Pons (tissue), 1 donor: Measurements from ENCODE around the gene TNFRSF25.

Experiments
- DNase-seq: peaks from one replicate; pipeline ENCODE4 v3.0.0-alpha.2; 2016; ENCODE audit warnings: low spot score

The TNFRSF25 gene, protein sequence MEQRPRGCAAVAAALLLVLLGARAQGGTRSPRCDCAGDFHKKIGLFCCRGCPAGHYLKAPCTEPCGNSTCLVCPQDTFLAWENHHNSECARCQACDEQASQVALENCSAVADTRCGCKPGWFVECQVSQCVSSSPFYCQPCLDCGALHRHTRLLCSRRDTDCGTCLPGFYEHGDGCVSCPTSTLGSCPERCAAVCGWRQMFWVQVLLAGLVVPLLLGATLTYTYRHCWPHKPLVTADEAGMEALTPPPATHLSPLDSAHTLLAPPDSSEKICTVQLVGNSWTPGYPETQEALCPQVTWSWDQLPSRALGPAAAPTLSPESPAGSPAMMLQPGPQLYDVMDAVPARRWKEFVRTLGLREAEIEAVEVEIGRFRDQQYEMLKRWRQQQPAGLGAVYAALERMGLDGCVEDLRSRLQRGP

DNA sequence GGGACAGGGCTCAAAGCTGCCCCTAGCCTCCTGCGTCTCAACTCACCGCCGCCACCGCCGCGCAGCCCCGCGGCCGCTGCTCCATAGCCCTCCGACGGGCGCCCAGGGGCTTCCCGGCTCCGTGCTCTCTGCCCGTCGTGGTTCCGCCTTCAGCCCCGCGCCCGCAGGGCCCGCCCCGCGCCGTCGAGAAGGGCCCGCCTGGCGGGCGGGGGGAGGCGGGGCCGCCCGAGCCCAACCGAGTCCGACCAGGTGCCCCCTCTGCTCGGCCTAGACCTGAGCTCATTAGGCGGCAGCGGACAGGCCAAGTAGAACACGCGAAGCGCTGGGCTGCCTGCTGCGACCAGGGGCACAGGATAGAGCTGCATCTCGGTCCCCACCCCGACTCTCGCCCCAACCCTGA, at the start of gene TNFRSF25:
TSS of gene TNFRSF25 (minus strand) at position 151 of the 400 bp plus-strand sequence. CDS start at position 85, 66 bp downstream.
- DNase-seq, result no peak

DNA sequence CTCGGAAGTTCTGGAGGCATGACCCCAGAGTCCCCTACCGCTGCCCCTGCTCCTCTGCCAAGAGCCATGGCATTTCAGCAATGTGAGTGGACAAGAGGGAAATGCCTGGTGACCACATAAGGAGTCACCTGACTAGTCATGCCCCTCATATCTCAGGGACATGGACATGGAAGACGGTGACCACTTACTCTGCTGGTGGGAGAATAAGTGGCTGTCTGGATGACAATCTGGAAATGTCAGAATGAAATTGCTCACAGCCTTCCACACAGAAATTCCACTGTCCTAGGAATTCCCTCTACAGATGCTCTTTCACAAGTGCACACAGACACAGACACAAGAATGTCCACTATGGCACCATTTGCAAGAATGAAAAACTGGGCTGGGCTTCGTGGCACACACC, 49.8 kb upstream of the TNFRSF25 start:
- no peak for DNase-seq

DNA sequence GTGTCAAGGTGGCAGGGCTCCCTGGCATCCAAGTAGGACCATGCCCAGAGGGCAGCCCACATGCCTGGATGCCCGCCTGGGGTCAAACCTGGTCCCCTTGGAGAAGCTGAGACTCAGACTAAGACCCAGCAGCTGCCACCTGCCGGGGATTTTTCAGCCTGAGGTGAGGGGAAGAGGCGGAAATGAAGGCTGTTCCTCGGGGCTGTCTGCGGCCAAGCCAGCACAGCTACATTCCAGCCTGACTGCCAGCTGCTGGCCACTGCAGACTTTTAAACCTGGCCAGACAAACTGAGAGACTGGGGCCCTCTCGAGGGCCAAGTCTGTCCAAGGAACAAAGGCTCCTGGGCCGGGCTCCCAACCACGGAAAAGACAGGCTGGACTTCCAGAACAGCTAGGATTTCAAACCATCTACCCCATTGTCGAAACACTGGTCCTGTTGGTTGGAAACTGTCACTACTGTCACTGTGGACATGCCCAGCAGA, 47.4 kb upstream of the TNFRSF25 start:
- DNase-seq, result no peak

DNA sequence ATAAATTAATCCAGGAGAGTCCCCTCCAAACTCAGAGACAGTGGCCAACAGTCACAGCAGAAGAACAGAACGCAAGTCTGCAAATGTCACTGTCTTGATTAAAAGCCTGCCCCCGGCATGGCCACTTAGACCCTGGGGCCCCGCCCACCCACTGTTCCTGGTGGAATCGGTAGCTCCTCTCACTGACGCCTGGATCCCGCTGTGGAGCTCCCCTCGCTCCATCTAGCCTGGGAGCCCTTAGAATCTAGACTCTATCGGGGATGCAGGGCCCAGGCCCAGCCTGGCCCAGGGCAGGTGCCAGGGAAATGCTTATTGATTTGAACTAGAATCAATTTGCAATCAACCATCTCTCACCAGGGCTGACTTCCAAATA, 46.9 kb upstream of the TNFRSF25 start:
- DNase-seq, result no peak

DNA sequence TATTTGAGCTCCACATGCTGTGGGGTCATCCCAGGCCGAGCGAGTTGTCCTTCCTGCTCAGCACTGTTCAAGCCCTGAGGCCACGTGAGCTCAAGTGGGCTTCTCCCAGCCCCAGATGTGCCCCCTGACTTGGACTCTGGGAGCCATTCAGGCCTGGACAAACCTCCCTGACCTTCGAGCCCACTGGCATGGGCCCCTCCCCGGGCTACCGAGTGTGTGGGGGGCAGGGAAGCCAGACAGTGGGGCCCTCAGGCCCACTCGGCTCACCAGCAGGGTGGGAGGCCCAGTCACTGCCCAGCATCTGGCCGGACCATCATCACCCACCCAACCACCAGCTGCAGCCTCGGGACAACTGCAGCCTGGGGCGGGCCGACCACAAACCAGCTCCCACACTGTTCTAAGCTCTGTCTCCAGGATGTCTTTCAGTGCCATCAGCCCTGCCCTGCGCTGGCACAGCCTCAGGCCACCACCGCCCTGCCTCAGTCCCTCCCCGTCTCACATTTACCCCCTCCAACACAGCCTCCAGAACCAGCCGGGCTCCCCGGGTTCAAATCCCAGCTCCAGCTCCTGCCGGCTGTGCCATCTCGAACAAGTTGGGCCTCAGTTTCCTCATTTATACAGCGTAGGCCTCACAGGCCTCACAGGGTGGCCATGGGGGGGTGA, 46.4 kb upstream of the TNFRSF25 start:
- DNase-seq, result no peak

DNA sequence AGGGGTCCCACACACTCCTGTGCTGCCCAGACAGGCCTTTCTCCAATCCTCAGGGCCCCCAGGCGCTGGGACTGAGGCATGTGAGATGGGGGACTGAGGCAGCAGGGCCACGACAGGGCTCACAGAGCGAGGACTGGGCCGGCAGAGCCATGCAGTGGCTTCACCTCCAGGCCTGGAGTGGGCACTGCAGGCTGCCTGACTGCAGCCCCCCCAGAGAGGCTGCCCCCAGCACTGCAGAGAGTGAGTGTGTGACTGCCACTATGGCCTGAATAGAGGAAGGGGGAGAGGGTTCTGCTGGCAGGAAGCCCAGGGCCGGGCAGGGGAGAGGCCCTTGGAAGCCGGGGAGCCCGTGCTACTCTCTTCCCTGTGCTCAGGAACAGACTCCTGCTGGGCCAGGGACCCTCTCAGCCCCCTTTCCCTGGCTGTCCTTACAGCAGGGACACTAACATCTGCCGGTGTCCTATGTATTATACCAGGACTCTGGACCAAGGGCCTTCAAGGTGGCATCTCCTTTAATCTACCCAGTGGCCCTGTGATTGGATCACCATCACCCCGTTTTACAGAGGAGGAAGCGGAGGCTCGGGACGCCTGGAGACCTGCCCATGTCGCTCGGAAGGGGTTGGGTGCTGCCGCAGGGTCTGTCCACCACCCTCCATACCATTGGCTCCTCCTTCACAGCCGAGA, 45.7 kb upstream of the TNFRSF25 start:
- no peak for DNase-seq

DNA sequence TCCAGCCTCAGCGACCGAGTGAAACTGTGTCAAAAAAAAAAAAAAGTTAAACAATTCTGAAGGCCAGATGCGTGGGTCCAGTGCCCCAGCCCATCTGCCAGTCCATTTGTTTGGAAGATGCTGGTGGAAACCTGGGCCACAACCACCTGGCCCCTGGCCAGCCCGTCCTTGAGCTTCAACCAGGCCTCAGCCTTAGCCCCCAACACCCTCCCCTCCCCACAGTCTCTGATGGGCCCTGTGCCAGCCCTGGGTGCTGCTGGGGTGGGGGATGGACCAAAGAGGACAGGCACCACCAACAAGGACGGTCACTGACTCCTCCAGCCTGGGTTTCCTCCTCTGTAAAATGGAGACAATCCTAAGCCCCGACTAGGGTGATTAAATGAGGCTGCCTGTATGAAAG, 45.1 kb upstream of the TNFRSF25 start:
- DNase-seq, result no peak

DNA sequence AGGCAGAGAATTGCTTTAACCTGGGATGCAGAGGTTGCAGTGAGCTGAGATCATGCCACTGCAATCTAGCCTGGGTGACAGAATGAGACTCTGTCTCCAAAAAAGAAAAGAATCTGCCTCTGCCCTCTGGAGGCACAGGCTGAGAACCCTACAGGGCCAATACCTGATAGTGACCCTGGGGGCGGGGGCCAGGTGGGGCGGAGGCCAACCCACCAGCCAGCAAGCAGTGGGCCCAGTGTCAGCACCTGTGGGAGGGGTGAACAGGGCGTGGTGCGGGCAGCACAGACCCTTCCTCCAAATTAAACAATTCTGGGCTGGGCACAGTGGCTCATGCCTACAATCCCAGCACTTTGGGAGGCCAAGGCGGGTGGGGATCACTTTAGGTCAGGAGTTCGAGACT, 44.5 kb upstream of the TNFRSF25 start:
- no peak for DNase-seq

DNA sequence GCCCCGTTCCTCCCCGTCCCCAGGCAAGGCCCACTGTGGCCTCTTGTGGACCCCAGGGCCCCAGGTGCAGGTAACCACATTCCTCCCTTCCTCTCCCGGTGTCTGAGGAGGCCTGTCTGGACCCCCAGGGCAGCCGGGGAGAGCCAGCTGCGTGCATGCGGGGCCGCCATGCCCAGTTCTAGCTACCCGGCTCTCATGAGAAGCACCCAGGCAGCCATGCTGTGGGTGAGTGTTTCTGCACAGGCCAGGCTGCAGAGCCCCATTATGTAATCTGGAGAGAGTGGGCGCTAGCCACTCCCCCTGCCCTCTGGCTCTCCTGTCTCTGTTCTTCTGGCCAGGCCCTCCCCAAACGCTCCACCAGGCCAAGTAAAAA, 43.9 kb upstream of the TNFRSF25 start:
- DNase-seq, result peak; percentile 22

DNA sequence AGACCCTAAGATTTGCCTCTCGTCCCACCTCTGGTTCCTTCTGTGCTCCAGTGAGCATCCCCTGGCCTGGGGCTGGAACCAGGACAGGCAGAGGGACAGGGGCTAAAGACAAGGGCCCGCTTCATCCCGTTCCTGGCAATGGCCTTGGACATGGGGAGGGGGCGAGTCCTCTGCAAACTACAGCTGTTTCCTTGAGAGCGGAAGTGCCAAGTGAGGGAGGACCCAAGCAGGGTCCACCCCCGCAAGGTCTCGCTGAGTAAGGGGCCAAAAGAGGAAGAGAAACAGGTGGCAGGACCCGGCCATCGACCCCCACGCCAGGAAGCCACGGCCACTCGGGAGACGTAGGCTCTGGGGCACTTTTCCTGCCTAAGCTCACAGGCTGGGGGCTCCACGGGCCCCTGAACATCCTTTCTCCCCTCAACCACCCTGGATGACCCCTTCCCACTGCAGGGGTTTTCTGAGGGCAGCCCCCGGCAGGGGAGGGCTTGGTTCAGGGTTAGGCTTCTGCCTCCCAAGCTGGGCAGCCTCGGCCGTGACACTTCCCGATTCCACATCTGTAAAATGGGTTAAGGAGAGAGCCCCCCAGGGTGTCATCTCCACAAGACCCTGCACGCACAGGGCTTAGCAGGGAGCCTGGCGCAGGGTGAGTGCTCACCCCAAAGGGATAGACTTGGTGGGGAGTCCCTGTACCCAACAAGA, 43.4 kb upstream of the TNFRSF25 start:
- no peak for DNase-seq

DNA sequence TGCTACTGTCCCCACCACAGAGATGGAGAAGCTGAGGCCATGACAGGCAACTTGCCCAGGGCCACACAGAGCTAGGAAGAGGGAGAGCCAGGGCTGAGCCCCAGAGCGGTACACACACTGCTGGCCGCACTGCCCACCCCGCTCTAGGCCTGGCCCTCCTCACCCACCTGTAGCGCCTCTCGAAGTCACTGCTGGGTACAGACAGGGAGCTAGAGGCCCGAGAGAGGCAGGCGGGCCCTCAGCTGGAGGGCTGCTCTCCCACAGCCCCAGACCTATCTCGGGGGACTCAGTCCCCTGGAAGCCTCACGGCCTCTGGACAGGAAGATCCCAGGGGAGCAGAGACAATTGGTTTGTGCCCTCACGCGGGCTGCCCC, 42.8 kb upstream of the TNFRSF25 start:
- DNase-seq, result no peak

DNA sequence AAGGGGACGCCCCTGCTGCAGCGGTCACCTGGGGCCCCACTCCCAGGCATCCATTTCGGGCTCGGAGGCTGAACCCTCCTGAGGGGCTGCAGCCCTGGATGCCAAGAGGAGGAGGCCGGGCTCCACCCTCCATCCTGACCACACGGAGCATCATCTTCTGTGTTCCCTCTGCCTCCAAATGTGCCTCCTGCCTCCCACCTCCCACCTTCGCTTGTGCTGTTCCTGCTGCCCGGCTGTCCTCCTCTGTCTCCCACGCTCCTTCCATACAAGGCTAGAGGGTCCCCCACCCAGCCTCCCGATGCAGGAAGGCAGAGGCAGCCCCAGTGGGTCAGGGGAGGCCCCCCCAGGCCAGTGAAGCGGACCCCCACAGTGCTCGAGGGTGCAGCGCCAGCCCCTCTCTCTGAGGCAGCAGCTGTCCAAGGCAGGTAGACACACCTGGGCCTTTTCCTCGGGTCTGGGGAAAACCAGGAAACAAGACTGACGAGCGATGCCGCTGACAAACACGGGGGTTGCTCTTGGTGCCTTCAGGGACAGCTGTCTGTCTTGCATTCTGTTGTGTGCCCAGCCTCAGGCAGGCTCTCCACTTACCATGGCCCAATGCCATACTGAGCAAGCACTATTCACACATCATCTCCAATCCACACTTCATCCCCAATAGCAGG, 42.3 kb upstream of the TNFRSF25 start:
- no peak for DNase-seq

DNA sequence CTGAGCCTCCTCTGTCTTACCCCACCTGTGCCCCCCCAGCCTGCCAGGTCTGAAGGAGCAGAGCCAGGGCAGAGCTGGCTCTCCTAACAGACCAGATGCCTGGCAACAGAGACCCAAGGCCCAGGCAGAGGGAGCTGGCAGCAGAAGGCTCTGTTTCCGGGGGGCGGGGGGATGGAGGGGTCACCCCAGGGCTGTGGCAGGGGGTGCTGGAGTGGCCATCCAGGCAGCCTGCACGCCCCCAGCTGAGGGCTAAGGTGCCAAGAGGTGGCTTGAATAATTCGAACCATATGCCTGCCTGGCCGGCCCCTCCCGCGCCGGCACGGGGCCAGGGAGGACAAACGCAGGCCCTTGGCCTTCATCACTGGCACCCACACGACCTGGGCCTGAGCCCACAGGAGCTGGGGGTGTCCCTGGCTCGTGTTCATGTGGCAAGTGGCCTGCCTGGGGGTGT, 41.5 kb upstream of the TNFRSF25 start:
- DNase-seq, result no peak

DNA sequence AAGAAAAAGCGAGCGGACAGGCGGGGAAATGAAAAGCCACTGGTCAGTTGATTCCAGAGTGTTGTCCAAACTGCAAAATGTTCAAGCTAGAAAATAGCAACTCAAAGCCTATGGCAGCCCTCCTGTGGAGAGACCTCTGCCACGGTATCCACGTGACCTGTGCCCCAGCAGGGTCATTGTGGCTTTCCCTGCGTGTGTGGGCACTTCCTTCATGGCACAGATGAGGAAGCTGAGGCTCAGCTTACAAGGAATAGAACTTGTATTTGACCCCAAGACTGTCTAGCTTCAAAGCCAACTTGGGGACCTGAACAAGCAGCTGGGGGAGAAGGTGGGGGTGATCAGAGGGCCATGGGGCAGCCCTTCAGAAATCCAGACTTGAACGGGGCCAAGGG, 41.1 kb upstream of the TNFRSF25 start:
- peak; percentile 39 for DNase-seq

DNA sequence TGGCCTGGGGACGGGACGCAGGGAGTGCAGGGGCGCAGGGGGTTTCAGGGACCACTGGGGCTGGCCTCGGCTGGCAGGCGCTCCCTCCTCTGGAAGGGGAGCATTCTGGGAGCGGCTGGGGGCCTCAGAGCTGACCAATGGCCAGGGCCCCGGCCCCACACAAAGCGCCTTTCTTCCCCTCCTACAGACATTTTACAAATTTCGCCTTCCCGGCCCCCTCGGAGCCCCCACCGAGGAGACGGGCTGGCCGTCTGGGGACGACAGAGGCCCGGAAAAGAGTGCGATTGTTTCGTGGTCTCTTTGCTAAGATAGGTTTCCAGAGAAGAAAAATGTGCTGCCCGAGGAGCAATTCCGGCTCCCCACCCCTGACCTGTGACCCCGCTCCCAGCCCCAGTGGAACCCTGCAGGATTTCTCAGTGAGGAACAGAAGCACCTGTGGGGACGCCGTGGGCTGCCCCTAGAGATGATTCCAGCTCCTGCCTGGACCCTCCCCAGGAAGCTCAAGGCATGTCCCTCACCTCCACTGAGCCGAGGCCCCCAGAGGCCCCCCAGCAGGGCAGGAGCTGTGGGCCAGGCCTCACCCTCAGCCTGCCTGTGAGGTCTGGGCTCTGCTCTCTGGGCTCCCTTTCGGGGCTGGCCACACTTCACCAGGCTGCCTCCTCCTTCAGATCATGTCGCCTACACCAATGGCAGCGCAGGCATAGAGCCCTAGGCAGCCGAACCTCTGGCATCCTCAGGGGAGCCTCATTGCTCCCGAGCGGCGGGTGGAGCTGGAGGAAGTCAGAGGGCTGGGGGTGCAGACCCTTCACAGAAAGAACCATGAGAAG, 40.5 kb upstream of the TNFRSF25 start:
- DNase-seq, result no peak

DNA sequence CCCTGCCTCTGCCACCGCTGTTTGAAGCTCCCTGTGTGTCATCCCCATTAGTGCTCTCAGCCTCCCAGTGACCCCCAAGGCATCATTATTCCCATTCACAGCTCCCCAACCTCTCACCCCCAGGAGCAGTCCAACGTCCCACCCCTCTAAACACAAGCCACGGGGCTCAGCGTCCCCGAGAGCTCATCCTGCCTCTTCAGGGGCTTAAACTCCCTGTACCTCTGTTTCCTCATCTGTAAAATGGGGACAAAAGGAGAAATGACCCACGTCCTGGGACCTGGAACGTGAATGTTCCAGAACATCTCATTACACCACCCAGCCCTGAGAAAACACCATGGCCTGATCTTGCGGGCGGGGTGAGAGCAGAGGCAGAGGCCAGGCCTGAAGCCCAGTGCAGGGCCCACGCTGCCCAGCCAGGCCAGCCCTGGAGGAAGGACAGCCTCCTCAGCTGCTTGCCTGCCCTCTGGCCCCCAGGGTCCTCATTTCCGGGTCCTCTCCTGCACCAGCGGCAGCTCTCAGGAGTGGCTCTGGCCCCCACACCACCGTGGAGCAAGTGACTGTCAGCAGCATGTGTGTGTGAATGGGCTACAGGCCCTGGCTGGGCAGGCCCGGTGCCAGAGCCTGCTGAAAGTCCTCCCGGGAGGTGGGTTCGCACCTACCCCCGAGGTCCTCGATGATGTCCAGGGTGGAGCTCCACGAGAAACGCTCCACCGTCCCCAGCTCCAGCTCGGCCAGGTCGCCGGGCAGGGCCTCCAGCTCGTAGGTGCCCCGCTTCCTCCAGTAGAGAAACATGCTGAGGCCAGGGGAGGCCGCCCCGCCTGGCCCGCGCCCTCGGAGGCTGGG, 39.6 kb upstream of the TNFRSF25 start:
- DNase-seq, result no peak

DNA sequence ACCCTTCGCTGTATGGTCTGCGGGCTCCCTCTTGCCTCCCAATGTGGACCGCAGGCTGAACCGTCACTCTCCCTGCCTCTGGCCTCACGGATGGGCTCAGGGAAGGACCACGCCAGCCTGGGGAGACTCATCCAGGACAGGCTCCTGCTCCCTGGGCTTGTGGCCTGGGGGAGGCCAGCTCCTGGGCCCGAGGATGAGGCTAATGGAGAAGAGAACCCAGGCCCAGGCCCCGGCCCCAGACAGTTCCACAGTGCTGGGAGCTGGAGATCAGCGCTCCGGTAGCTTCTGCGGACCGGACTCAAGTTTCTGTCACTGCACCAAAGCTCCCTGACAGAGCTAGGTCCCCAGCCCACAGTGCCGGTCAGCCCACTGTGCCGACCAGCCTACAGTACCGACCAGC, 38.9 kb upstream of the TNFRSF25 start:
- DNase-seq, result no peak

DNA sequence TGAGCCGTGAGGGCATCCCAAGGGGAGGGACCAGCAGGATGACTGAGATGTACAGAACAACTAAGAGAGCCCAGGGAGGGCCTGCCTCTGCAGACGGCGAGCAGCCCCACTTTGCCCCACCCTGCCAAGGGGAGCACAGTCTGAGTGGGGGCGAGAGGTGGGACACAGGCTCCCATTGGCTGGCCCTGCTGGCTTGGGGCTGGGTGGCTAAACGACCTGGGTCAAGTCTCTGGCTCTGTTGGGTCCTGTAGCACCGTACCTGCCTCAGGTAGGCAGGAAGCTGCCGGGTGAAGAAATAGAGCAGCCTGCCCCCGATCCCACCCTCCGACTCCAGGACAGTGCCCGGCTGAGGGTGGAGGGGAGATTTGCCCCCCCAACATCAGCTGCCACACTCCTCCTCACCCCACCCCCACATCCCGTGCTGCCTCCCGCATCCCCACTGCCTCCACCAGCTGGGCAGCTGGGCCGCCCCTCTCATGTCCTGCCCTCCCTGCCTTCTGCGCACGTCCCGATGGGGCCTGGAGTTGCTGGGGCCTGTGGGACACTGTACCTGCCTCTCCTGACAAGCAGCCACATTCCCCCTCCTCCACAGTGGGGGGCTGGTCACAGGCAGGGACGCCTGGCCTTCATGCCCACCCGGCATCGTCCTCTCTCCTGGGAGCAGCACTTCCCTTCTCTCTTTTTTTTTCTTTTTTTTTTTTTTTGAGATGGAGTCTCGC, 38.1 kb upstream of the TNFRSF25 start:
- no peak for DNase-seq
